Measurements from ENCODE around the gene CD302.

DNA sequence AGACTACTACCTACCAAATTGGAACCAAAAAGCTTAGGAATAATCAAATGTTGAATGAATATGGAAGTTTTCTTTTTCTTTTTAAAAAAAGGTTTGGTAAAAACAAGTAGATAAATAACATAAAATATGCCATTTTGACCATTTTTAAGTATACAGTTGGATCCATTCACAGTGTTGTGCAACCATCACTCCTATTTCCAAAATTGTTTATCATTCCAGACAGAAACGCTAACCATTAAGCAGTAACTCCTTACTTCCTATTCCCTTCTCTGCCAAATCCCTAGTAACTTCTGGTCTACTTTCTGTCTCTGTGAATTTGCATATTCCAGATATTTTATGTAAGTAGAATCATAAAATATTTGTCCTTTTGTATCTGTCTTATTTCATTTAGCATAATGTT is 39.8 kb downstream of the CD302 start:
- TF ChIP-seq, protein P1, sequence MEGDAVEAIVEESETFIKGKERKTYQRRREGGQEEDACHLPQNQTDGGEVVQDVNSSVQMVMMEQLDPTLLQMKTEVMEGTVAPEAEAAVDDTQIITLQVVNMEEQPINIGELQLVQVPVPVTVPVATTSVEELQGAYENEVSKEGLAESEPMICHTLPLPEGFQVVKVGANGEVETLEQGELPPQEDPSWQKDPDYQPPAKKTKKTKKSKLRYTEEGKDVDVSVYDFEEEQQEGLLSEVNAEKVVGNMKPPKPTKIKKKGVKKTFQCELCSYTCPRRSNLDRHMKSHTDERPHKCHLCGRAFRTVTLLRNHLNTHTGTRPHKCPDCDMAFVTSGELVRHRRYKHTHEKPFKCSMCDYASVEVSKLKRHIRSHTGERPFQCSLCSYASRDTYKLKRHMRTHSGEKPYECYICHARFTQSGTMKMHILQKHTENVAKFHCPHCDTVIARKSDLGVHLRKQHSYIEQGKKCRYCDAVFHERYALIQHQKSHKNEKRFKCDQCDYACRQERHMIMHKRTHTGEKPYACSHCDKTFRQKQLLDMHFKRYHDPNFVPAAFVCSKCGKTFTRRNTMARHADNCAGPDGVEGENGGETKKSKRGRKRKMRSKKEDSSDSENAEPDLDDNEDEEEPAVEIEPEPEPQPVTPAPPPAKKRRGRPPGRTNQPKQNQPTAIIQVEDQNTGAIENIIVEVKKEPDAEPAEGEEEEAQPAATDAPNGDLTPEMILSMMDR (IDR thresholded peaks at IDR 0.05): no peak
- TF ChIP-seq POLR2A (IDR thresholded peaks at IDR 0.05): no peak
